K562 treated with DMSO at 1 percent for 24 hours (cell line): ENCODE results near the gene DISP2. TPM values are rescaled to one million over a fixed set of nuclear protein-coding genes. Genes with fewer than 3 reads are reported as not detected.

Experiments
- total RNA-seq: library from RNA; unstranded; fragments of 300-600 nt; gene quantifications from 2 replicates; pipeline ENCODE4 v1.2.3, GENCODE V29; 2022; ENCODE audit warnings: low read depth; ENCODE audit not compliant: insufficient read depth

Gene DISP2
- 0.06 and 0.09 TPM in 2 replicates for total RNA-seq

GRCh38 chr15:40357723-40358470 is at the start of gene DISP2:
DISP2 (plus strand) TSS chr15:40358219; CDS start chr15:40358322, 103 bp downstream.

GRCh38 chr15:40323239-40323952 is 34.6 kb upstream of the DISP2 start, which contains the start of gene INAFM2:
INAFM2 (plus strand) TSS chr15:40323692; CDS start chr15:40324056, 364 bp downstream.

GRCh38 chr15:40340740-40341400 is 17.1 kb upstream of the DISP2 start, which contains the start of gene CCDC9B:
CCDC9B (minus strand) TSS chr15:40340939; CDS start chr15:40340819, 120 bp downstream.

GRCh38 chr15:40382580-40383456 is 24.8 kb downstream of the DISP2 start, which contains the start of gene KNSTRN:
KNSTRN (plus strand) TSS chr15:40382721; CDS start chr15:40382836, 115 bp downstream.

GRCh38 chr15:40405501-40406381 is 47.7 kb downstream of the DISP2 start, which contains the start of gene IVD:
IVD (plus strand) TSS chr15:40405795; CDS start chr15:40405828, 33 bp downstream.

Other genes with a start within 250 kb of the DISP2 start
- 21.5 and 26.5 TPM in 2 replicates for gene BMF, start 249.3 kb upstream of the DISP2 start, total RNA-seq
- gene BUB1B, start 197.2 kb upstream of the DISP2 start, total RNA-seq, result 29.5 and 36.9 TPM in 2 replicates
- 0.25 TPM in 1 of 2 replicates, not detected in the other for gene PAK6, start 119.2 kb upstream of the DISP2 start, total RNA-seq
- 1.3 and 1.6 TPM in 2 replicates for gene ANKRD63, start 75.2 kb upstream of the DISP2 start, total RNA-seq
- 7.2 and 7.7 TPM in 2 replicates for gene PLCB2, start 50.3 kb upstream of the DISP2 start, total RNA-seq
- gene INAFM2, start 34.5 kb upstream of the DISP2 start, total RNA-seq, result 24.3 and 26.6 TPM in 2 replicates
- 0.58 and 1.2 TPM in 2 replicates for gene CCDC9B, start 17.3 kb upstream of the DISP2 start, total RNA-seq
- not detected in 2 replicates for gene PHGR1, start 7.2 kb upstream of the DISP2 start, total RNA-seq
- gene KNSTRN, start 24.5 kb downstream of the DISP2 start, total RNA-seq, result 34.5 and 40.1 TPM in 2 replicates
- gene IVD, start 47.6 kb downstream of the DISP2 start, total RNA-seq, result 3.5 TPM in 2 replicates
- 28.7 and 29.9 TPM in 2 replicates for gene BAHD1, start 82.7 kb downstream of the DISP2 start, total RNA-seq
- gene CHST14, start 112.8 kb downstream of the DISP2 start, total RNA-seq, result 17.6 and 22.4 TPM in 2 replicates
- gene CCDC32, start 206.8 kb downstream of the DISP2 start, total RNA-seq, result 19.0 and 22.3 TPM in 2 replicates
- gene RPUSD2, start 211.1 kb downstream of the DISP2 start, total RNA-seq, result 16.3 and 18.3 TPM in 2 replicates
- 14.3 and 18.8 TPM in 2 replicates for gene KNL1, start 236.0 kb downstream of the DISP2 start, total RNA-seq